Coronary artery (tissue), 2 donors: ENCODE measurements around the gene USP5.

Experiments
- DNase-seq: peaks from one replicate; pipeline ENCODE4 v3.0.0-alpha.2; 2017; ENCODE audit warnings: low spot score
- H3K27ac ChIP-seq, 2 donors: fragments of 200-600 bp; sonication (generic); one replicate each; pipeline ENCODE4 v1.5.1; 2016 to 2019
- H3K4me3 ChIP-seq: fragments of 200-600 bp; sonication (generic); 2 replicates; pipeline ENCODE4 v1.5.1; 2016; ENCODE audit warnings: mild to moderate bottlenecking, moderate library complexity
- CTCF ChIP-seq: fragments of 200-600 bp; sonication (generic); IDR thresholded peaks from one replicate; pipeline ENCODE4 v1.5.1; 2019; ENCODE audit warnings: antibody characterized with exemption

USP5 gene

GRCh38 chr12:6822426-6823135 lies 29.4 kb upstream of the USP5 start:
- DNase-seq = no peak
- TF ChIP-seq CTCF = no peak
- H3K4me3 ChIP-seq = peak overlapping the region; percentile 78

GRCh38 chr12:6823182-6824084 lies 28.5 kb upstream of the USP5 start:
- Histone ChIP-seq H3K4me3 (no peak overlapping the region), H3K27ac (no peak overlapping the region)
- TF ChIP-seq CTCF = no peak
- no peak for DNase-seq

More at GRCh38 chr12:6822426-6823135, 29.4 kb upstream of the USP5 start:
- H3K27ac ChIP-seq = no peak overlapping the region

- Histone ChIP-seq H3K4me3 (no peak overlapping the region), H3K27ac (no peak overlapping the region)
- no peak for DNase-seq
- TF ChIP-seq CTCF = no peak
These were observed 27.7 kb upstream of the USP5 start for GRCh38 chr12:6824085-6824775.

GRCh38 chr12:6824901-6825381 lies 27.0 kb upstream of the USP5 start:
- no peak for TF ChIP-seq CTCF
- DNase-seq = no peak
- no peak overlapping the region for H3K27ac ChIP-seq

GRCh38 chr12:6825398-6826124 lies 26.4 kb upstream of the USP5 start:
- peak overlapping the region; percentile 54 for H3K4me3 ChIP-seq
- TF ChIP-seq CTCF = peak; percentile 91
- no peak overlapping the region for H3K27ac ChIP-seq
- peak; percentile 87 for DNase-seq

More at GRCh38 chr12:6824901-6825381, 27.0 kb upstream of the USP5 start:
- H3K4me3 ChIP-seq = peak overlapping the region; percentile 54

- Histone ChIP-seq H3K4me3 (no peak overlapping the region), H3K27ac (no peak overlapping the region)
- TF ChIP-seq CTCF = no peak
- no peak for DNase-seq
These were observed 25.7 kb upstream of the USP5 start for GRCh38 chr12:6826125-6826733.
